RWPE2 (cell line): ENCODE results near the gene PTPRN2.

Experiments
- ATAC-seq: fragments of 200-7000 bp; cut with Tn5 transposase; 3 replicates; pipeline ENCODE4 v1.9.1; 2021; ENCODE audit warnings: low read depth
- DNase-seq: peaks from one replicate; pipeline ENCODE4 v3.0.0-alpha.2; 2020; ENCODE audit warnings: low spot score
- H3K27ac ChIP-seq: fragments of 450-650 bp; 2 replicates; pipeline ENCODE4 v1.5.1; 2017; ENCODE audit warnings: mild to moderate bottlenecking; ENCODE audit not compliant: poor library complexity, severe bottlenecking
- H3K27me3 ChIP-seq: fragments of 250-450 bp; sonication (Bioruptor Pico); 2 replicates; pipeline ENCODE4 v1.5.1; 2021; ENCODE audit warnings: mild to moderate bottlenecking, moderate library complexity; ENCODE audit not compliant: insufficient read depth, poor library complexity, severe bottlenecking
- H3K36me3 ChIP-seq: fragments of 250-450 bp; sonication (Bioruptor Pico); 2 replicates; pipeline ENCODE4 v1.5.1; 2020; ENCODE audit warnings: low read depth, mild to moderate bottlenecking, moderate library complexity
- H3K4me1 ChIP-seq: fragments of 250-450 bp; sonication (Bioruptor Pico); 2 replicates; pipeline ENCODE4 v1.5.1; 2021; ENCODE audit warnings: mild to moderate bottlenecking, moderate library complexity; ENCODE audit not compliant: insufficient read depth, poor library complexity, severe bottlenecking
- H3K4me3 ChIP-seq: fragments of 250-450 bp; sonication (Bioruptor Pico); 2 replicates; pipeline ENCODE4 v1.5.1; 2021; ENCODE audit warnings: mild to moderate bottlenecking, moderate library complexity; ENCODE audit not compliant: severe bottlenecking
- H3K9me3 ChIP-seq: fragments of 250-450 bp; sonication (Bioruptor Pico); 2 replicates; pipeline ENCODE4 v1.5.1; 2021; ENCODE audit warnings: mild to moderate bottlenecking, moderate library complexity; ENCODE audit not compliant: severe bottlenecking
- TF ChIP-seq, protein P1 (sequence below): fragments of 450-650 bp; IDR thresholded peaks from one replicate; pipeline ENCODE4 v1.5.1; 2017; ENCODE audit warnings: mild to moderate bottlenecking, moderate library complexity; ENCODE audit not compliant: poor library complexity, severe bottlenecking

Gene PTPRN2

DNA sequence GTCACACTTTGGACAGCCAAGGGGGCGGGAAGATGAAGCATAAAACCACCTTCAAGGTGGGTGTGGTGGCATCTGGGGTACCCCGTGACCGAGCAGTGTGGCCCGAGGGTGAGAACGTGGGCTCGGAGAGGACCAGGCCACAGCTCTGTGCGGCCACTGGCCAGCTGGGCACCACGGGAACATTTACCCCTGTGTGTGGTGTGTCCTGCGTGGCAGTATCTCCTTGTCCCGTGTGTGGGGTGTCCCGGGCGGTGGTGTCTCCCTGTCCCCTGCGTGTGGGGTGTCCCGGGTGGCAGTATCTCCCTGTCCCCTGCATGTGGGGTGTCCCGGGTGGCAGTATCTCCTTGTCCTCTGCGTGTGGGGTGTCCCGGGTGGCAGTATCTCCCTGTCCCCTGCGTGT lies 680.5 kb downstream of the PTPRN2 start:
- DNase-seq (no peak), ATAC-seq (no peak)
- Histone ChIP-seq H3K27ac (no peak overlapping the region), H3K4me3 (no peak overlapping the region), H3K9me3 (no peaks in the 10 kb centered on the region), H3K36me3 (no peaks in the 10 kb centered on the region), H3K4me1 (no peaks in the 10 kb centered on the region), H3K27me3 (no peaks in the 10 kb centered on the region)
- TF ChIP-seq, protein P1, sequence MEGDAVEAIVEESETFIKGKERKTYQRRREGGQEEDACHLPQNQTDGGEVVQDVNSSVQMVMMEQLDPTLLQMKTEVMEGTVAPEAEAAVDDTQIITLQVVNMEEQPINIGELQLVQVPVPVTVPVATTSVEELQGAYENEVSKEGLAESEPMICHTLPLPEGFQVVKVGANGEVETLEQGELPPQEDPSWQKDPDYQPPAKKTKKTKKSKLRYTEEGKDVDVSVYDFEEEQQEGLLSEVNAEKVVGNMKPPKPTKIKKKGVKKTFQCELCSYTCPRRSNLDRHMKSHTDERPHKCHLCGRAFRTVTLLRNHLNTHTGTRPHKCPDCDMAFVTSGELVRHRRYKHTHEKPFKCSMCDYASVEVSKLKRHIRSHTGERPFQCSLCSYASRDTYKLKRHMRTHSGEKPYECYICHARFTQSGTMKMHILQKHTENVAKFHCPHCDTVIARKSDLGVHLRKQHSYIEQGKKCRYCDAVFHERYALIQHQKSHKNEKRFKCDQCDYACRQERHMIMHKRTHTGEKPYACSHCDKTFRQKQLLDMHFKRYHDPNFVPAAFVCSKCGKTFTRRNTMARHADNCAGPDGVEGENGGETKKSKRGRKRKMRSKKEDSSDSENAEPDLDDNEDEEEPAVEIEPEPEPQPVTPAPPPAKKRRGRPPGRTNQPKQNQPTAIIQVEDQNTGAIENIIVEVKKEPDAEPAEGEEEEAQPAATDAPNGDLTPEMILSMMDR = no peak

DNA sequence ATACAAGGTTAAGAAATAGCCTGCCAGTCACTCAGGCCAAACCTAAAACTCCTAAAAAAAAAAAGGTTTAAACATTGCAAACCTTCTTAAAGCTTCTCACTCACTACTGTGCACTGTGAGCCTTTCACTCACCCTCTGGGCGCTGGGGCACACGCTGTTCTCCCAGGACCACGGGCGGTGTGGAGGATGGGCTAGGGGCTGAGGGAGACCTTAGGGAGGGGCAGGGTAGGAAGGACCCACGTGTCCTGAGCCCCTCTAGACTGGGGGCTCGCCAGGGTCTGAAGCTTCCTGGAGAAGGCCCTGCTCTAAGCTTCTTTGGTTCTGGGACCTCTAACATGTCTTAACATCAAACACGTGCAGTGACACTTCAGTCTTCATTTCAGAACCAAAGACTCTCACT lies 681.0 kb downstream of the PTPRN2 start:
- H3K36me3 ChIP-seq = no peaks in the 10 kb centered on the region
- no peaks in the 10 kb centered on the region for H3K9me3 ChIP-seq
- no peak for ATAC-seq
- no peaks in the 10 kb centered on the region for H3K27me3 ChIP-seq
- no peak for DNase-seq
- no peak overlapping the region for H3K27ac ChIP-seq
- TF ChIP-seq, protein P1 = no peak
- no peaks in the 10 kb centered on the region for H3K4me1 ChIP-seq
- H3K4me3 ChIP-seq = no peak overlapping the region

DNA sequence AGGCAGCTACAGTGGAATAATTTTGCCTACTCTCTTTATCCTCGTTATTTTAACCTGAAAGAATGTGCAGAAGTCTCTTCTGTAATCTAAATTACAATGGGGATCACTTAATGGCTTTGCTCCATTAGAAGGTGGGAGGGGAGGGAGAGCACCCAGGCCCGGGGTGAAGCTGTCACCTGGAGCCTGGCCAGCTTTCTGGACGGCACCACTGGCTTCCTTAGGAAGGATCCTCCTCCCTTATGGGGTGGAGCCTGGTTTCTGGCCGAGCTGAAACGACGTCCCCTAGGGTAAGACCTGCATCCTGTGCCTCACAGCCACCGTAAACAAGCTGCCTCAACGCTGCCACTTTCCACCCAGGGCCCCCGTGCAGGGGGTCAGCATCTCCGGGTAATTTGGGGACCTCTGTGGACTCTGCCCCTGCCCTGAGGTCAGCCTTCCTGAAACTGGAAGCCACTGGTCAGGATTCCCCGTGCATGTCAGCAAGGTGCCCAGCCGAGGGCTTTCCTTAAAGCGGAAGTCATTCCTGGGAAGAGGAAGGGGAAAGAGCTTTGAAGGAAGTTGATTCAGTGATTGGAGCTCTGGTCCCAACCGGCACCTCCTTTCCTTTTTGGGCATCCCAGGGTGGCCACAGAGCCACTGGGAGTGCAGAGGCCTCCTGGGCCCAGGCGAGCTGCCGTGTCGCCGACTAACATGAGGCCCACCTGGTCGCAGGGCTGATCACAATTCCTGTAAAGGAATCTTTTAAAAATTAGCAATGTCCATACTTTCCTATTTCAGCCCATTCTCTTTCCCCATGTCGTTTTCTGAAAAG lies 681.8 kb downstream of the PTPRN2 start:
- TF ChIP-seq, protein P1 = no peak
- Histone ChIP-seq H3K4me3 (no peak overlapping the region), H3K36me3 (no peaks in the 10 kb centered on the region), H3K27me3 (no peaks in the 10 kb centered on the region), H3K4me1 (no peaks in the 10 kb centered on the region), H3K9me3 (no peaks in the 10 kb centered on the region), H3K27ac (no peak overlapping the region)
- DNase-seq (no peak), ATAC-seq (no peak)

DNA sequence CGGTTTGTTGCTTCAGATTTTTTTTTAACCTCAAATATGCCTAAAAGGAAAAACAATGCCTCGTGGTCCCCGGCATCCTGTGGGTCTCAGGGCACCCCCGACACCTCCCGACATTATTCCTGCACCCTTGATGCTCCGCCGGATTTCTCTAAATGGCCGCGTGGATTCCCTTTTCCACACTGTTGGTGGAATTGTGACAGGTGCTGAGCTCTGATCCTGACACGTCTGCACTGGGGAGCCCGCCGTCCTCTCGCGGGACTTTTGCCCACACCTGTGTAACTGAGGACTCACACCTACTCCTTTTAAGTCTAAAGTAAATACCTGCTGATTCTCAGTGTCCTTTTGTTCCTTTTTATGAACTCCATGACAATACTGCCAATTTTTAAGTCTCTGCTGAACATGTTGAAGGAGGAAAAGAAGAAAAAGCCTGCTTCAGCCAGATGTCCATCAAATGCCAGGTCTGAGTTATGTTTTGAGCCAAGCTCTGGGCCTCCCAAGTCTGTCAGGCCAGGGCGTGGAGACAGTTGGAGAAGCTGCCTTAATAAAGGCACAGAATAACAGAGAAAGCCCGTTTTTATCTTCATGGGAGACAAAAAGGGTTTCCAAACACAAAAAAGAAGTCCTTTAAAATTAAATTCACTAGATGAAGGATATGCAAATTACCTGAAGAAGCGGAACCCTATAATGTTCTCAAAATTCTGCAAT lies 682.6 kb downstream of the PTPRN2 start:
- H3K36me3 ChIP-seq = no peaks in the 10 kb centered on the region
- no peaks in the 10 kb centered on the region for H3K27me3 ChIP-seq
- ATAC-seq (no peak), DNase-seq (no peak)
- TF ChIP-seq, protein P1 = no peak
- no peak overlapping the region for H3K4me3 ChIP-seq
- no peaks in the 10 kb centered on the region for H3K9me3 ChIP-seq
- no peaks in the 10 kb centered on the region for H3K4me1 ChIP-seq
- H3K27ac ChIP-seq = no peak overlapping the region
